GM21723 (cell line): ENCODE results near the gene TCTN2.

ENCODE experiments used
- ATAC-seq: cut with Tn5 transposase; IDR thresholded peaks from one replicate; pipeline ENCODE4 v1.9.1; 2021; ENCODE audit warnings: mild to moderate bottlenecking, moderate library complexity; ENCODE audit not compliant: unreplicated experiment

TCTN2 gene

GRCh38 chr12:123733229-123733628 is 62.3 kb downstream of the TCTN2 start:
- no peak for ATAC-seq

DNA sequence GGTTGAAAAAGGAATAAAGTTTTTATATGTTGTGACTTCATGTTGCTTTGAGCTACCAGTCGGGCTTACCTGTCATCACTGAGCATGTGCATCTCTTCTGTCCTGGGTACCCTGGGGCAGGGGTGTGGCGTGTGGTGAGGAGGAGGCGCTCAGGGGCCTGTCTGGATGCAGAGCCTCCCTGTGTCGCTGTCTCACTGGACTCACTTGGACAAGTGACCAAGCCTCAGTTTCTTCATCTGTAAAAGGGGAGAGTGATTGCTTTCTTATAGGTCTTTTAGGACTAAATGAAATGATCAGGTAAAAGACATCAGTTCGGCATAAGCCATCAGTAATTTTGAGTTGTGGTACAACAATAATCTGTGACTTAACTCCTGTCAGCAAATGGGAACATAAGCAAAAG is 63.4 kb downstream of the TCTN2 start:
- no peak for ATAC-seq

- ATAC-seq, result no peak
Measured at GRCh38 chr12:123741937-123742572, 71.1 kb downstream of the TCTN2 start.

- ATAC-seq, result no peak
Measured at GRCh38 chr12:123743002-123743401, 72.1 kb downstream of the TCTN2 start.

GRCh38 chr12:123744836-123745235 is 73.9 kb downstream of the TCTN2 start:
- no peak for ATAC-seq

DNA sequence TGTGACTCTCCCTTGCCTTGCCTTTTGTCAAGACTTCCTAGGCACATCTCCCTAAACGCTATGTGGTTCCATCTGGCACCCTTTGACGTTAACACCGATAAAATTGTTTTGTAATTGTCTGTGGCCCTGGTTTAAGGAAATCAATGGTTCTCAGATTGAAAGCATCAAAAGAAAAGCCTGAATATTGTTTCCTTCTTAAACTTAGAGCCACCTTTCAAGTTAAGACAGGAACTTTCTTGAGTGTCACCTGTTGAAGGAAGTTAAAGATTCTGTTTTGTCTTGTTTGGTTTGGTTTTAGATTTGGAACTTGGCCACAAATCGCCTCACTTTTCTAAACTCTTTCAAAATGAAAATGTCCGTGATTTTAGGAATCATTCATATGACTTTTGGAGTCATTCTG is 76.4 kb downstream of the TCTN2 start:
- no peak for ATAC-seq

DNA sequence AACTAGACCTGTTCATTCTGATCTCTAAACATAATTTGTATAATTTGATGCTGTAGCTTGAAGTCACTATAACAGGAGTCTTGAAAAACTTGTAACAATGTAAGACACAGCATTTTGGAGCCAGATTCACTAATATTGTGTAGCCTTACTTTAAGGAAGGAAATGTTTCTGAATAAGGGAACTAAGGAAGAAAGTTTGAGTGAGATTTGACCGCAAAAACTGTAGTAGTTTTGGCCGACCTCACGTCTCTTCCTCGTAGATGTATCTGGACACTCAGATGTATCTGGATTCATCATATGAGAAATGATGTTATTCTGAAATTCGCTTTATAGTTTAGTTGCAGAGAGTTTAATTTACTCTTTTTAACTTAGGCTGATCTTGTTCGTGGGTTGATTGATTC is 77.2 kb downstream of the TCTN2 start:
- no peak for ATAC-seq

DNA sequence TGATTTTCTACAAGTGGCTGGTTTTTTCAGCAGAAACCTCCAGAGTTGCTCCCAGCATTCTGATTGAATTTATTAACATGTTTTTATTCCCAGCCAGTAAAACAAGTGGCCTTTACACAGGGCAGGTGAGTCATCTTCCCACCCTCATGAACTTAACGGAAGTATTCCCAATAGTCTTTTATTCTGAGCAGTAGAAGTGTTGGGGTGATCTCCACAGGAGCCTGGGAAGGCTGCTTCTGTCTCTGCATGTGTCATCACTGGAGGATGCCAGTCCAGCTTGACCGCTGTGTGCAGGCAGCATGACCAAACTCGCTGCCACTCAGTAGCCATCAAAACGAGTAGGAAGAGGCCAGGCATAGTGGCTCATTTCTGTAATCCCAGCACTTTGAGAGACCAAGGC is 77.7 kb downstream of the TCTN2 start:
- no peak for ATAC-seq

- no peak for ATAC-seq
Measured at GRCh38 chr12:123749355-123749754, 78.4 kb downstream of the TCTN2 start.

DNA sequence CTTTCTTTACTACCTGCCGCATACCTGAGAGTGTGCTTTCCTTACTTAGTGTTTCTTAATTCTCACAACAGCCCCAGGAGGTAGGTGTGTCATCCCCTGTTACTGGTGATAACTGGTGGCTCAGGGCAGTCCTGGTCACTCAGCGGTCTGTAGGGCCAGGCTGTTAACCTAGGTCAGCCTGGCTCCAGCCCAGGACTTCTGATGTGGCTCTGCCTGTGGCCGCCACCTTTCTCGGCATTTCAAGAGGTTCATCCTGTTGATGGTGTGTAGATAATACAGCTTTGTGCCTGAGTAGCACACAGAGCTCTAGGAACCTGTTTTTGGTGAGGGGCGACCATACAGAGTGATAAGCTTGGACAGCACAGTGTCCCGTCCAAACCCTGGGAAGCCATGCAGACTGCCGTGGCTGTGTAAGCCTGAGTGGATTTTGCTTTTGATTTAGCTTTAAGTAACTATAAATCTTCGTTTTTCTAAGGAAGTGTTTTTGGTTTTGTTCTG is 79.3 kb downstream of the TCTN2 start:
- no peak for ATAC-seq

DNA sequence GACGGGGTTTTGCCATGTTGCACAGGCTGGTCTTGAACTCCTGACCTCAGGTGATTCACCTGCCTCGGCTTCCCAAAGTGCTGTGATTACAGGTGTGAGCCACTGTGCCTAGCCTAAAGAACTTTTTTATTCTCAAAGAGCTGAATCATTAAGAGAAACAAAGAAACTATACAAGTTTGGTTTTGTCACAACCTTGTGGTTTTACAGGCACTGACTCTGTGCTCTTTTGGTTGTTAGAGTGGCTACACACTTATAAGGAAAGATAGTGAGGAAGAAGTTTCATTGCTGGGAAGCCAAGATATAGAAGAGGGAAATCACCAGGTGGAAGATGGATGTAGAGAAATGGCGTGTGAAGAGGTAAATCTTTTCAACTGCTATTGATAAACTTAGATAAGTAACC is 81.1 kb downstream of the TCTN2 start:
- no peak for ATAC-seq

GRCh38 chr12:123754041-123754772 is 83.3 kb downstream of the TCTN2 start:
- ATAC-seq, result no peak

- no peak for ATAC-seq
Measured at GRCh38 chr12:123757561-123757960, 86.6 kb downstream of the TCTN2 start.
